SU-DHL-6 (cell line): Measurements from ENCODE around the gene BEX1.

Source experiments
- H2AFZ ChIP-seq: fragments of 200-600 bp; sonication (generic); 2 replicates; pipeline ENCODE4 v1.6.1; 2014; ENCODE audit warnings: low read depth, mild to moderate bottlenecking, moderate library complexity, mixed read lengths, antibody characterized with exemption, low read length; ENCODE audit not compliant: severe bottlenecking
- H3F3A ChIP-seq: fragments of 200-600 bp; shearing (Covaris generic); 2 replicates; pipeline ENCODE4 v1.6.0; 2016; ENCODE audit warnings: antibody characterized with exemption, mild to moderate bottlenecking; ENCODE audit not compliant: insufficient read depth
- H3K27ac ChIP-seq: fragments of 200-600 bp; sonication (generic); 2 replicates; pipeline ENCODE4 v1.5.1; 2016; ENCODE audit warnings: low read depth, mild to moderate bottlenecking, low read length, moderate library complexity, mixed read lengths
- H3K27me3 ChIP-seq: fragments of 200-600 bp; sonication (generic), shearing (Covaris generic); 2 replicates; pipeline ENCODE4 v1.6.0; 2014; ENCODE audit warnings: mild to moderate bottlenecking, low read length
- H3K36me3 ChIP-seq: fragments of 200-600 bp; sonication (generic); 2 replicates; pipeline ENCODE4 v1.6.1; 2014; ENCODE audit warnings: mild to moderate bottlenecking, low read length, mixed read lengths
- H3K4me2 ChIP-seq: fragments of 300-600, 200-600 bp; shearing (Covaris generic), sonication (generic); 2 replicates; pipeline ENCODE4 v1.6.0; 2014; ENCODE audit warnings: low read length, low read depth, mild to moderate bottlenecking; ENCODE audit not compliant: poor library complexity, severe bottlenecking
- H3K4me3 ChIP-seq: fragments of 200-600 bp; sonication (generic); 2 replicates; pipeline ENCODE4 v1.5.1; 2014; ENCODE audit warnings: antibody characterized with exemption, low read length, mild to moderate bottlenecking, mixed read lengths; ENCODE audit not compliant: insufficient read depth, poor library complexity, severe bottlenecking
- H3K79me2 ChIP-seq: fragments of 200-600 bp; sonication (generic); 2 replicates; pipeline ENCODE4 v1.6.1; 2014; ENCODE audit warnings: mild to moderate bottlenecking, low read length, moderate library complexity; ENCODE audit not compliant: insufficient read depth
- H3K9ac ChIP-seq: fragments of 200-600 bp; sonication (generic); 2 replicates; pipeline ENCODE4 v1.7.0; 2014; ENCODE audit warnings: mild to moderate bottlenecking, low read length
- H3K9me2 ChIP-seq: fragments of 200-600 bp; sonication (generic); replicated peaks from 2 replicates; pipeline ENCODE4 v1.6.1; 2014; ENCODE audit warnings: low read length; ENCODE audit not compliant: insufficient read depth
- H3K9me3 ChIP-seq: fragments of 200-600 bp; sonication (generic); 2 replicates; pipeline ENCODE4 v1.6.1; 2014; ENCODE audit warnings: low read length, mixed read lengths; ENCODE audit not compliant: insufficient read depth
- H4K20me1 ChIP-seq: fragments of 200-600 bp; sonication (generic); 2 replicates; pipeline ENCODE4 v1.6.1; 2014; ENCODE audit warnings: low read depth, mild to moderate bottlenecking, antibody characterized with exemption, low read length, moderate library complexity, mixed read lengths
- EZH2phosphoT487 ChIP-seq: fragments of 200-600 bp; sonication (generic), shearing (Covaris generic); conservative IDR thresholded peaks from 2 replicates; pipeline ENCODE4 v1.6.1; 2018; ENCODE audit warnings: mild to moderate bottlenecking, antibody characterized with exemption, low read length, moderate library complexity, mixed read lengths
- TF ChIP-seq, protein P1 (sequence below): fragments of 200-600 bp; sonication (generic); IDR thresholded peaks from one replicate; pipeline ENCODE4 v1.5.1; 2017; ENCODE audit warnings: antibody characterized with exemption, mild to moderate bottlenecking, low read length, moderate library complexity; ENCODE audit not compliant: insufficient read depth, poor library complexity, severe bottlenecking

BEX1 gene

DNA sequence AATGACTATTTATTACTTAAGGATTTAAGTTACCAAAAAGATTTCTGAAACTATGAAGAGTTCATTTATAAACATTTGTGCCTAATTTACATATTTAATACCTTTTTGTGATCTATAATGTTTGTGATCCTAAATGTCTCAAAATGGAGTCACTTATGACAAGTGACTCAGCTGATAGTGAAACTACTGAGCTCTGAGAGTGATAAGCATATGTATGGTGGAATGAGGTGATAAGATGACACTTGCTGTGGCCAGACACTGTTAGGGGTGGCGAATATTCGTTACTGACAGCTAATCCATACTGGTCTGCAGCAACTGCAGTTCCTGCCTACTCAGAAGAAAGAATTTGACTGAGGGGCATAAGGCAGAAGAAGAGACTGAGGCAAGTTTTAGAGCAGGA, 34.5 kb upstream of the BEX1 start:
- Histone ChIP-seq H3K36me3 (no peaks in the 10 kb centered on the region), H2AFZ (no peak overlapping the region), H3K27ac (no peak overlapping the region), H4K20me1 (no peaks in the 10 kb centered on the region), H3K4me2 (no peak overlapping the region), H3K79me2 (no peaks in the 10 kb centered on the region), H3K27me3 (no peaks in the 10 kb centered on the region), H3K9me3 (no peaks in the 10 kb centered on the region), H3K4me3 (no peak overlapping the region), H3K9ac (no peak overlapping the region), H3K9me2 (no peaks in the 10 kb centered on the region), H3F3A (no peaks in the 10 kb centered on the region)
- TF ChIP-seq, protein P1, sequence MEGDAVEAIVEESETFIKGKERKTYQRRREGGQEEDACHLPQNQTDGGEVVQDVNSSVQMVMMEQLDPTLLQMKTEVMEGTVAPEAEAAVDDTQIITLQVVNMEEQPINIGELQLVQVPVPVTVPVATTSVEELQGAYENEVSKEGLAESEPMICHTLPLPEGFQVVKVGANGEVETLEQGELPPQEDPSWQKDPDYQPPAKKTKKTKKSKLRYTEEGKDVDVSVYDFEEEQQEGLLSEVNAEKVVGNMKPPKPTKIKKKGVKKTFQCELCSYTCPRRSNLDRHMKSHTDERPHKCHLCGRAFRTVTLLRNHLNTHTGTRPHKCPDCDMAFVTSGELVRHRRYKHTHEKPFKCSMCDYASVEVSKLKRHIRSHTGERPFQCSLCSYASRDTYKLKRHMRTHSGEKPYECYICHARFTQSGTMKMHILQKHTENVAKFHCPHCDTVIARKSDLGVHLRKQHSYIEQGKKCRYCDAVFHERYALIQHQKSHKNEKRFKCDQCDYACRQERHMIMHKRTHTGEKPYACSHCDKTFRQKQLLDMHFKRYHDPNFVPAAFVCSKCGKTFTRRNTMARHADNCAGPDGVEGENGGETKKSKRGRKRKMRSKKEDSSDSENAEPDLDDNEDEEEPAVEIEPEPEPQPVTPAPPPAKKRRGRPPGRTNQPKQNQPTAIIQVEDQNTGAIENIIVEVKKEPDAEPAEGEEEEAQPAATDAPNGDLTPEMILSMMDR, result no peak
- TF ChIP-seq EZH2phosphoT487, result no peak

DNA sequence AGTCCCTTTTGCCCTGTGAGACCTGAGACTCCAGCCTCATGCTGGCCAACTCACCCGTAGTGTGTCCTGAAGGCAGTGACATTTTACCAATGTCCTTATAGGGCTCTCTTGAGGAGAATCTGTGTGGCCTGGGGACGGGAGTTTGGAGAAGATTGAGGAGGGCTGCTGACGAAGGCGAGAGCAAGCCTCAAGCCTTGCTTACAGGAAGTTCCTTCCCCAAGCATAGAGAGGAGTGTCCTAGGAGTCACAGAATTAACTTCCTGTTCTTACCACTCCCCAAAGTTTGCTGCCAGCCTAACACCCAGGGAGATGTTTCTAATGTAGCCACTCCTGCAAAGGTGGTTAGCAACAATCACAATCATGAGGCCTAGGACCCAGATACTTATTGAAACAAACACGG, 29.0 kb upstream of the BEX1 start, which contains the start of gene NXF3:
NXF3 (minus strand) TSS at position 202 of the 400 bp plus-strand sequence; CDS start at position 82, 120 bp downstream.
- no peaks in the 10 kb centered on the region for H3F3A ChIP-seq
- no peak within 1 kb of the TSS for H3K4me3 ChIP-seq
- H3K4me2 ChIP-seq, result no peak within 1 kb of the TSS
- no peaks in the 10 kb centered on the region for H4K20me1 ChIP-seq
- no peak within 1 kb of the TSS for H3K9ac ChIP-seq
- TF ChIP-seq, protein P1, result no peak
- TF ChIP-seq EZH2phosphoT487, result no peak
- H3K36me3 ChIP-seq, result no peaks in the 10 kb centered on the region
- no peaks in the 10 kb centered on the region for H3K27me3 ChIP-seq
- H3K9me3 ChIP-seq, result no peaks in the 10 kb centered on the region
- H3K9me2 ChIP-seq, result no peaks in the 10 kb centered on the region
- H3K27ac ChIP-seq, result no peak within 1 kb of the TSS
- H2AFZ ChIP-seq, result no peak within 1 kb of the TSS
- no peaks in the 10 kb centered on the region for H3K79me2 ChIP-seq

DNA sequence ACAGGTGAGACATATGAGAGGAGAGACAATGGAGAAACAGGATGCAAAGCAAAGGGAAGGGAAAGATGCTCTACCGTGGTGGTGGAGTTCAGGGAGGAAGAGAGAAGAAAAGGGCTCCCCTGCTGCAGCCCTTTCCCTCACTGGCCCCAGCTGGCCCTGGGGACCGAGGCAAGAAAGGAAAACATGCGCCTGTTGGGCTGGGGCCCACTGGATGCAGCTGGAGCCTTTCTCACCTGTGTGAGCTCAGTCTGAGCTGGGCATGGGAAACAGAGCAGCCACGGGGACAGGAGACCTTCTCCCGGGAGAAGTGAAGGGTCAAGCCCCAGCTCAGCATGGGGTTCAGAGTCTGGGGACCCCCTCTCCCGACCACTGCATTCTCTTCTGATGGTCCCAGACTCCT, 17.1 kb upstream of the BEX1 start:
- no peaks in the 10 kb centered on the region for H3K9me3 ChIP-seq
- H2AFZ ChIP-seq, result no peak overlapping the region
- H3K4me3 ChIP-seq, result no peak overlapping the region
- H3K9ac ChIP-seq, result no peak overlapping the region
- no peaks in the 10 kb centered on the region for H3K79me2 ChIP-seq
- no peaks in the 10 kb centered on the region for H4K20me1 ChIP-seq
- H3K36me3 ChIP-seq, result no peaks in the 10 kb centered on the region
- no peak overlapping the region for H3K27ac ChIP-seq
- no peaks in the 10 kb centered on the region for H3F3A ChIP-seq
- no peak for TF ChIP-seq EZH2phosphoT487
- TF ChIP-seq, protein P1, result no peak
- no peak overlapping the region for H3K4me2 ChIP-seq
- no peaks in the 10 kb centered on the region for H3K27me3 ChIP-seq
- no peaks in the 10 kb centered on the region for H3K9me2 ChIP-seq
